AG04450 (cell line): ENCODE results near the gene VEPH1. TPM values are rescaled to one million over a fixed set of nuclear protein-coding genes. Genes with fewer than 3 reads are reported as not detected.

Source experiments
- CTCF ChIA-PET: fragments of 300-600, 350-600 bp; formaldehyde crosslinking; extraction: SDS; loops from one replicate; lab custom pipeline; 2022; ENCODE audit warnings: antibody characterized with exemption, inconsistent platforms; lab: Charles Lee
- POLR2A ChIA-PET: fragments of 350-600 bp; formaldehyde crosslinking; extraction: SDS; loops from one replicate; lab custom pipeline; 2021; ENCODE audit warnings: antibody characterized with exemption, inconsistent platforms; lab: Yijun Ruan, JAX
- DNase-seq: peaks from one replicate; pipeline ENCODE4 v3.0.0-alpha.2; 2011; ENCODE audit warnings: low read depth, low spot score
- H3K27ac ChIP-seq: one replicate; pipeline ENCODE4 v1.5.1; 2012; ENCODE audit warnings: low read depth, low read length, control low read depth
- H3K27me3 ChIP-seq: one replicate; pipeline ENCODE4 v1.6.0; 2012; ENCODE audit warnings: low read length; ENCODE audit not compliant: control insufficient read depth, insufficient read depth
- H3K4me3 ChIP-seq: 2 replicates; pipeline ENCODE4 v1.5.1; 2011; ENCODE audit warnings: mild to moderate bottlenecking, low read depth, low read length, control low read depth
- H3K9me3 ChIP-seq: 2 replicates; pipeline ENCODE4 v1.5.1; 2012; ENCODE audit warnings: low read length; ENCODE audit not compliant: control insufficient read depth, insufficient read depth
- CTCF ChIP-seq: IDR thresholded peaks from 2 replicates; pipeline ENCODE4 v1.5.1; 2011; ENCODE audit warnings: low read depth, low read length, control low read depth, inconsistent platforms
- polyA plus RNA-seq: library from polyadenylated mRNA; depleted of rRNA; stranded (reverse); fragments of >200 nt; gene quantifications from 2 replicates; pipeline ENCODE4 v1.2.3, GENCODE V29; 2011

Gene VEPH1
- polyA plus RNA-seq, 1 experiment: 36.4 TPM

GRCh38 chr3:157369727-157370421, 133.3 kb downstream of the VEPH1 start:
- no peak overlapping the region for H3K27ac ChIP-seq
- POLR2A ChIA-PET: no interaction called here
- DNase-seq: no peak
- H3K27me3 ChIP-seq: no peaks in the 10 kb centered on the region
- no peak overlapping the region for H3K4me3 ChIP-seq
- TF ChIP-seq CTCF: no peak
- CTCF ChIA-PET: no interaction called here
- no peaks in the 10 kb centered on the region for H3K9me3 ChIP-seq

- no peak for TF ChIP-seq CTCF
- CTCF ChIA-PET: no interaction called here
These were observed 135.0 kb downstream of the VEPH1 start for GRCh38 chr3:157368171-157368570.

GRCh38 chr3:157363393-157363792, 139.8 kb downstream of the VEPH1 start:
- ChIA-PET CTCF (interaction anchor here (1.5 kb wide), 1 partner anchor 124 kb away, joined by 4 read pairs; no protein-coding TSS in a partner anchor), POLR2A (interaction anchor here (0.7 kb wide), 1 partner anchor 75 kb away, joined by 3 read pairs; no protein-coding TSS in a partner anchor)
- Histone ChIP-seq H3K27me3 (no peaks in the 10 kb centered on the region), H3K27ac (no peak overlapping the region), H3K4me3 (no peak overlapping the region), H3K9me3 (no peaks in the 10 kb centered on the region)
- no peak for TF ChIP-seq CTCF
- no peak for DNase-seq

More at GRCh38 chr3:157368171-157368570, 135.0 kb downstream of the VEPH1 start:
- POLR2A ChIA-PET: no interaction called here
- Histone ChIP-seq H3K4me3 (no peak overlapping the region), H3K9me3 (no peaks in the 10 kb centered on the region), H3K27ac (no peak overlapping the region), H3K27me3 (no peaks in the 10 kb centered on the region)
- no peak for DNase-seq

- POLR2A ChIA-PET: no interaction called here
These were observed 140.9 kb downstream of the VEPH1 start for GRCh38 chr3:157362348-157362747.

More at GRCh38 chr3:157362348-157362747, 140.9 kb downstream of the VEPH1 start:
- Histone ChIP-seq H3K9me3 (no peaks in the 10 kb centered on the region), H3K27me3 (no peaks in the 10 kb centered on the region), H3K27ac (no peak overlapping the region), H3K4me3 (no peak overlapping the region)
- TF ChIP-seq CTCF: no peak
- CTCF ChIA-PET: interaction anchor here (1.5 kb wide), 1 partner anchor 123 kb away, joined by 4 read pairs; no protein-coding TSS in a partner anchor
- no peak for DNase-seq
